Testis (tissue), 2 donors: Measurements from ENCODE around the gene TSKU.
"Not testable (repeated sequence)": the region's sequence is repeated elsewhere in the genome, so short reads cannot be mapped to it uniquely, and the experiment has no call there.

ENCODE experiments used
- CTCF ChIP-seq, 3 experiments: fragments of 450-650 bp in 2 of 3; fragments of 200-600 bp in 1 of 3; sonication (generic) in 1 of 3; IDR thresholded peaks; one replicate each; pipeline ENCODE4 v1.5.1; 2016 to 2019; ENCODE audit warnings: antibody characterized with exemption in 3 of 3, mild to moderate bottlenecking in 2 of 3, moderate library complexity in 1 of 3
- POLR2A ChIP-seq: fragments of 450-650 bp; IDR thresholded peaks from one replicate; pipeline ENCODE4 v1.6.1; 2017; ENCODE audit warnings: antibody characterized with exemption, mild to moderate bottlenecking, moderate library complexity

- TF ChIP-seq CTCF (IDR thresholded peaks at IDR 0.05); POLR2A: not testable (repeated sequence)
Observed at GRCh38 chr11:76826508-76826907, 43.4 kb downstream of the TSKU start.
